Muscle of back (tissue), 11 donors: ENCODE measurements around the gene MARS1. TPM values are rescaled to one million over a fixed set of nuclear protein-coding genes. Genes with fewer than 3 reads are reported as not detected.
"Not testable (repeated sequence)": the region's sequence is repeated elsewhere in the genome, so short reads cannot be mapped to it uniquely, and the experiment has no call there.

Experiments
- DNase-seq, 3 donors: peaks; one replicate each; pipeline versions ENCODE4 v3.0.0 to v3.0.0-alpha.2; 2013
- polyA plus RNA-seq, 10 donors: library from polyadenylated mRNA; unstranded; fragments of 120-200 nt; gene quantifications; one replicate each; pipeline ENCODE4 v1.2.1, GENCODE V29; 2013; ENCODE audit not compliant: insufficient read length in 10 of 10

MARS1 gene
- polyA plus RNA-seq, 10 donors = 72.4 to 114 (median 90.8) TPM

- no peak for DNase-seq
Observed at GRCh38 chr12:57490126-57490525, 2.3 kb downstream of the MARS1 start.

GRCh38 chr12:57491393-57492280, 3.8 kb downstream of the MARS1 start:
- no peak for DNase-seq

DNA sequence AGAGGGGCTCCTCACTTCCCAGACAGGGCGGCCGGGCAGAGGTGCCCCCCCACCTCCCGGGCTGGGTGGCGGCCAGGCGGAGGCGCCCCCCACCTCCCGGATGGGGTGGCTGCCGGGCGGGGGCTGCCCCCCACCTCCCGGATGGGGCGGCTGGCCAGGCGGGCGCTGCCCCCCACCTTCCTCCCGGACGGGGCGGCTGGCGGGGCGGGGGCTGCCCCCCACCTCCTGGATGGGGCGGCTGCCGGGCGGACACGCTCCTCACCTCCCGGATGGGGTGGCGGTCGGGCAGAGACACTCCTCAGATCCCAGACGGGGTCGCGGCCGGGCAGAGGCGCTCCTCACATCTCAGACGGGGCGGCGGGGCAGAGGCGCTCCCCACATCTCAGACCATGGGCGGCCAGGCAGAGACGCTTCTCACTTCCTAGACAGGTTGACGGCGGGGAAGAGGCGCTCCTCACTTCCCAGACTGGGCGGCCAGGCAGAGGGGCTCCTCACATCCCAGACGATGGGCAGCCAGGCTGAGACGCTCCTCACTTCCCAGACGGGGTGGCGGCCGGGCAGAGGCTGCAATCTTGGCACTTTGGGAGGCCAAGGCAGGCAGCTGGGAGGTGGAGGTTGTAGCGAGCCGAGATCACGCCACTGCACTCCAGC, 7.3 kb downstream of the MARS1 start:
- not testable (repeated sequence) for DNase-seq

GRCh38 chr12:57496822-57497221, 9.0 kb downstream of the MARS1 start:
- DNase-seq = no peak

- DNase-seq = no peak
Observed at GRCh38 chr12:57497223-57498131, 9.6 kb downstream of the MARS1 start.

GRCh38 chr12:57498132-57498502, 10.2 kb downstream of the MARS1 start:
- DNase-seq = no peak

- no peak for DNase-seq
Observed at GRCh38 chr12:57498571-57498970, 10.7 kb downstream of the MARS1 start.

- no peak for DNase-seq
Observed at GRCh38 chr12:57500213-57500612, 12.3 kb downstream of the MARS1 start.

DNA sequence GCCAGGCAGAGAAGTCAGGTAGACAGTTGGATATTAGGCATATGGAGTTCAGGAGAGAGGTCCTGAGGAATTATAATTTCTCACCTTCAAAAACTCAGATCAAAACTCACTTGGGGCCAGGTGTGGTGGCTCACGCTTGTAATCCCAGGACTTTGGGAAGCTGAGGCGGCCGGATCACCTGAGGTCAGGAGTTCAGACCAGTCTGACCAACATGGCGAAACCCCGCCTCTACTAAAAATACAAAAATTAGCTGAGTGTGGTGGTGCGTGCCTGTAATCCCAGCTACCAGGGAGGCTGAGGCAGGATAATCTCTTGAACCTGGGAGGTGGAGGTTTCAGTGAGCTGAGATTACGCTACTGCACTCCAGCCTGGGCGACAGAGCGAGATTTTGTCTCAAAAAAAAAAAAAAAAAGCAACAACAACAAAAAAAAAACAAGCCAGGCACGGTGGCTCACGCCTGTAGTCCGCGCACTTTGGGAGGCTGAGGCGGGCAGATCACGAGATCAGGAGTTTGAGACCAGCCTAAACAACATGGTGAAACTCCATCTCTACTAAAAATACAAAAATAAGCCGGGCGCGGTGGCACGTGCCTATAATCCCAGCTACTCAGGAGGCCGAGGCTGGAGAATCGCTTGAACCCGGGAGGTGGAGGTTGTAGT, 14.6 kb downstream of the MARS1 start:
- not testable (repeated sequence) for DNase-seq

GRCh38 chr12:57506541-57506940, 18.7 kb downstream of the MARS1 start:
- not testable (repeated sequence) for DNase-seq

GRCh38 chr12:57507796-57508195, 19.9 kb downstream of the MARS1 start:
- not testable (repeated sequence) for DNase-seq

DNA sequence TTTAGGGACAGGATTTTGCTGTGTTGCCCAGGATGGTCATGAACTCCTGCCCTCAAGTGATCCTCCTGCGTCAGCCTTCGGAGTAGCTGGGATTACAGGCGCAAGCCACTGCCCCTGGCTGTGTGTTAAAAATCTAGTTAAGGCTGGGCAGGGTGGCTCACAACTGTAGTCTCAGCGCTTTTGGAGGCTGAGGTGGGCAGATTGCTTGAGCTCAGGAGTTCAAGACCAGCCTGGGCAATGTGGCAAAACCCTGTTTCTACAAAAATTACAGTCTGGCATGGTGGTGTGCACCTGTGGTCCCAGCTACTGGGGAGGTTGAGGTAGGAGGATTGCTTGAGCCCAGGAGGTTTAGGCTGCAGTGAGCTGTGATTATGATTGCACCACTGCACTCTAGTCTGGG, 23.3 kb downstream of the MARS1 start:
- DNase-seq = no peak

DNA sequence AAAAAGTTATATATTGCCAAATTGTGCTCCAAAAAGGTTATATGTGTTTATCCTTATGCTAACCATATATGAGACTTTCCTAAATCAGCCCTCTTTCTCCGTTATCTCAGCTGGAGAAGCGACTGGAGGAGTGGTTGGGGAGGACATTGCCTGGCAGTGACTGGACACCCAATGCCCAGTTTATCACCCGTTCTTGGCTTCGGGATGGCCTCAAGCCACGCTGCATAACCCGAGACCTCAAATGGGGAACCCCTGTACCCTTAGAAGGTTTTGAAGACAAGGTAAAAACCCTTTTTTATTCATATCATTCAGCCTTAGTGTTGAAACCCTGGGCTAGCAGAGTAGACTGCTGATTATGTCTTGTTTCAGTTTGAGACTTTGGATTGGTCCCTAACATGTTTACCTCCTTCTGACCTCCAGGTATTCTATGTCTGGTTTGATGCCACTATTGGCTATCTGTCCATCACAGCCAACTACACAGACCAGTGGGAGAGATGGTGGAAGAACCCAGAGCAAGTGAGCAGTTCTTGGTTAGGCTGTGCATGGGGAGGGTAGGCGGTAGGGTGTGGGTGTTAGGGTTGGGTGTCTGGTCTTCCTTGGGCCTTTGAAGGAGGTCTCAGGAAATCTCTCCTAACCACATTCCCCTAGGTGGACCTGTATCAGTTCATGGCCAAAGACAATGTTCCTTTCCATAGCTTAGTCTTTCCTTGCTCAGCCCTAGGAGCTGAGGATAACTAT, 23.9 kb downstream of the MARS1 start:
- no peak for DNase-seq

GRCh38 chr12:57512665-57513064, 24.8 kb downstream of the MARS1 start:
- DNase-seq = no peak

DNA sequence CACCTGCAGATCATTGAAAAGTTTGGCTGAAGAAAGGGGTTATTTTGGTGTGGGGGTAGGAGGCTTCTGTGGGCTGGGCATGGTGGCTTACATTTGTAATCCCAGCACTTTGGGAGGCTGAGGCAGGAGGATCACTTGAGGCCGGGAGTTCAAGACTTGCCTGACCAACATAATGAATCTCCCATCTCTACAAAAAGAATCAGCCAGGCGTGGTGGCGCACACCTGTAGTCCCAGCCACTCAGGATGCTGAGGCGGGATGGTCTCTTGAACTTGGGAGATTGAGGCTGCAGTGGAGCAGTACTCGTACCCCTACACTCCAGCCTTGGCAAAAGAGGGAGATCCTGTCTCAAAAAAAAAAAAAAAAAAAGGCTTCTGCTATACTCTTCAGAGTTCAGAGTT, 25.4 kb downstream of the MARS1 start:
- DNase-seq = no peak

GRCh38 chr12:57513677-57514076, 25.8 kb downstream of the MARS1 start:
- not testable (repeated sequence) for DNase-seq

DNA sequence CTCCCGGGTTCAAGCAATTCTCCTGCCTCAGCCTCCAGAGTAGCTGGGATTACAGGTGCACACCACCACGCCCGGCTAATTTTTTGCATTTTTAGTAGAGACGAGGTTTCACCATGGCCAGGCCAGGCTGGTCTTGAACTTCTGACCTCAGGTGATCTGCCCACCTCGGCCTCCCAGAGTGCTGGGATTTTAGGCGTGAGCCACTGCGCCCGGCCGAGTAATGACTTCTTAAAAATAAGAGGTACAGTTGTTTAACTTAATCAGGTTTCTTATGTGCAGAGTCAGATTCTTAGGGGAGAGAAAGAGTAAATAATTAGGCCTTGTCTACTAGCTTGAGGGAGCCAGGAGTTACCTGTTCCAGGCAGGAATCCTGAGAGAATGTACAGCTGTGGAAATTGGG, 26.4 kb downstream of the MARS1 start:
- DNase-seq = not testable (repeated sequence)

GRCh38 chr12:57514720-57515407, 27.0 kb downstream of the MARS1 start:
- DNase-seq = no peak

GRCh38 chr12:57515408-57515933, 27.6 kb downstream of the MARS1 start:
- DNase-seq = no peak

DNA sequence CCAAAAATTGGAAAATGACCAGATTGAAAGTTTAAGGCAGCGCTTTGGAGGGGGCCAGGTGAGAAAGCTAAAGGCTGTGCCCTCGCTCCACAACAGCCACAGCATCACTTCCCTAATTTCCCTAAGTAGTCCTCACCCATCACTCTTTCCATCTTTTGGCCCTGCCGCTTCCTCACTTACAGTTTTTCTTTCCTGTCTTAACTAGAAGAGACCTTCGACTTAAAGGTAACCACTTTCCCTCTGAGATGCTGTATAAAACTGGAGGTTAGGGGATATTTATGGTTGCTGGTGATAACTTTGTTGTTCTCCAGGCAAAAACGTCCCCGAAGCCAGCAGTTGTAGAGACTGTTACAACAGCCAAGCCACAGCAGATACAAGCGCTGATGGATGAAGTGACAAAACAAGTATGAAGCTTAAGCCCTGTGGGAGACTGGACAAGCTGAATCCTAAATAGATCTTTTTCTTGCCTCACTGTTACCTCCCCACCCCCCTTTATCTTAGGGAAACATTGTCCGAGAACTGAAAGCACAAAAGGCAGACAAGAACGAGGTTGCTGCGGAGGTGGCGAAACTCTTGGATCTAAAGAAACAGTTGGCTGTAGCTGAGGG, 28.2 kb downstream of the MARS1 start:
- no peak for DNase-seq
